KMS-11 (cell line): Measurements from ENCODE around the gene YIPF2.
A peak's percentile ranks its signal among the peaks of the same experiment; 100 is the strongest.
"Not testable (repeated sequence)": the region's sequence is repeated elsewhere in the genome, so short reads cannot be mapped to it uniquely, and the experiment has no call there.

Experiments
- H2AFZ ChIP-seq: fragments of 200-600 bp; sonication (generic); 2 replicates; pipeline ENCODE4 v1.6.1; 2016; ENCODE audit warnings: antibody characterized with exemption, mixed run types, low read depth
- H3K27ac ChIP-seq: fragments of 200-600 bp; sonication (generic); 2 replicates; pipeline ENCODE4 v1.6.1; 2016; ENCODE audit warnings: mild to moderate bottlenecking, mixed run types
- H3K27me3 ChIP-seq: fragments of 200-600 bp; sonication (generic); 2 replicates; pipeline ENCODE4 v1.6.1; 2017; ENCODE audit warnings: mild to moderate bottlenecking, low read depth, mixed run types, moderate library complexity; ENCODE audit not compliant: insufficient read depth
- H3K36me3 ChIP-seq: fragments of 200-600 bp; sonication (generic); 2 replicates; pipeline ENCODE4 v1.6.1; 2017; ENCODE audit warnings: mild to moderate bottlenecking, mixed run types; ENCODE audit not compliant: insufficient read depth
- H3K4me1 ChIP-seq: fragments of 200-600 bp; sonication (generic); 2 replicates; pipeline ENCODE4 v1.6.1; 2016; ENCODE audit warnings: mild to moderate bottlenecking, low read depth, mixed run types; ENCODE audit not compliant: poor library complexity, severe bottlenecking
- H3K4me2 ChIP-seq: fragments of 200-600 bp; sonication (generic); 2 replicates; pipeline ENCODE4 v1.7.0; 2016; ENCODE audit warnings: mild to moderate bottlenecking, mixed run types
- H3K4me3 ChIP-seq: fragments of 200-600 bp; sonication (generic); IDR thresholded peaks from 2 replicates; pipeline ENCODE4 v1.6.1; 2017; ENCODE audit warnings: low read depth, low read length, mixed read lengths; ENCODE audit not compliant: insufficient read depth
- H3K79me2 ChIP-seq: fragments of 200-600 bp; sonication (generic); 2 replicates; pipeline ENCODE4 v1.6.1; 2016; ENCODE audit warnings: low read depth, mixed run types; ENCODE audit not compliant: insufficient read depth
- H3K9ac ChIP-seq: fragments of 200-600 bp; sonication (generic); 2 replicates; pipeline ENCODE4 v1.6.1; 2016; ENCODE audit warnings: mild to moderate bottlenecking, mixed run types
- H4K20me1 ChIP-seq: fragments of 200-600 bp; sonication (generic); 2 replicates; pipeline ENCODE4 v1.6.1; 2016; ENCODE audit warnings: mild to moderate bottlenecking, mixed run types; ENCODE audit not compliant: insufficient read depth
- TF ChIP-seq, protein P1 (sequence below): fragments of 200-600 bp; sonication (generic); conservative IDR thresholded peaks from 2 replicates; pipeline ENCODE4 v1.6.1; 2017; ENCODE audit warnings: low read depth, mild to moderate bottlenecking, antibody characterized with exemption, low read length, moderate library complexity, mixed read lengths

YIPF2 gene

DNA sequence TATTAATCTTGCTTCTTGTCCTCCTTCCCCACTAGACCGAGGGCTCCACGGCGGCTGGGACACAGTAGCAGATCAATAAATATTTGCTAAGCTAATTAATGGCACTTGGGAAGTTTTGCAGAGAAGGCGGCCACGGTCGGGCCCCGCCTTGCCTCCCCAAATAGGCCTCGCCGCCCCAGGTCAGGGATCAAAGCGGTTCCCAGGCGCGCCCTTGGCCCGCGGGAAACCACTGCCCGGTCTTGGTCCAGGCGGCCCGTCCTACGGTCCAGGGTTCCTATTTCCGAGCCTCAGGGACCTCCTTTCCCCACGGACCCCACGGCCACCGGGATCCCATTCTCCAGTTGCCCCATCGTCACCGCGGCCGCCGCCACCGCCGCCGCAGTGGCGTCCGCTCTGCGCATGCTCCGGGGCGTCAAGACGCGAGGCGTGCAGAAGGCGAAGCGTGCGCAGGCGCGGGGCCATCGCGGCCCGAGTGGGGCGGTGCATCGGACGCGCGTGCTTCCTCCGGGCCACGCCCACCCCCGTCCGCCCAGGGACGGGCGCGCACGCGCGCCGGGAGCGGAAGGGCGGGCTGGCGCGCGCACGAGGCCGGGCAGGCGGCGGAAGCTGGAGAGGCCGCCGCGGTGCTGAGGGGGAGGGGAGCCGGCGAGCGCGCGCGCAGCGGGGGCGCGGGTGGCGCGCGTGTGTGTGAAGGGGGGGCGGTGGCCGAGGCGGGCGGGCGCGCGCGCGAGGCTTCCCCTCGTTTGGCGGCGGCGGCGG, 32.1 kb upstream of the YIPF2 start, which contains the start of gene SMARCA4:
SMARCA4 (plus strand) TSS at position 717 of the 759 bp plus-strand sequence. CDS start 23,122 bp downstream, outside the sequence.
- peaks cover 41% of the 10 kb centered on the region for H3K4me1 ChIP-seq
- peak within 1 kb of the TSS; percentile 82 for H3K9ac ChIP-seq
- H4K20me1 ChIP-seq: peaks cover 7% of the 10 kb centered on the region; the same call in 1 of the 2 replicates
- no peaks in the 10 kb centered on the region for H3K36me3 ChIP-seq
- H3K4me3 ChIP-seq: no peak within 1 kb of the TSS
- peaks cover 43% of the 10 kb centered on the region for H3K79me2 ChIP-seq
- TF ChIP-seq, protein P1, sequence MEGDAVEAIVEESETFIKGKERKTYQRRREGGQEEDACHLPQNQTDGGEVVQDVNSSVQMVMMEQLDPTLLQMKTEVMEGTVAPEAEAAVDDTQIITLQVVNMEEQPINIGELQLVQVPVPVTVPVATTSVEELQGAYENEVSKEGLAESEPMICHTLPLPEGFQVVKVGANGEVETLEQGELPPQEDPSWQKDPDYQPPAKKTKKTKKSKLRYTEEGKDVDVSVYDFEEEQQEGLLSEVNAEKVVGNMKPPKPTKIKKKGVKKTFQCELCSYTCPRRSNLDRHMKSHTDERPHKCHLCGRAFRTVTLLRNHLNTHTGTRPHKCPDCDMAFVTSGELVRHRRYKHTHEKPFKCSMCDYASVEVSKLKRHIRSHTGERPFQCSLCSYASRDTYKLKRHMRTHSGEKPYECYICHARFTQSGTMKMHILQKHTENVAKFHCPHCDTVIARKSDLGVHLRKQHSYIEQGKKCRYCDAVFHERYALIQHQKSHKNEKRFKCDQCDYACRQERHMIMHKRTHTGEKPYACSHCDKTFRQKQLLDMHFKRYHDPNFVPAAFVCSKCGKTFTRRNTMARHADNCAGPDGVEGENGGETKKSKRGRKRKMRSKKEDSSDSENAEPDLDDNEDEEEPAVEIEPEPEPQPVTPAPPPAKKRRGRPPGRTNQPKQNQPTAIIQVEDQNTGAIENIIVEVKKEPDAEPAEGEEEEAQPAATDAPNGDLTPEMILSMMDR: no peak
- H3K27ac ChIP-seq: peak within 1 kb of the TSS; percentile 55
- peak within 1 kb of the TSS; percentile 56 for H2AFZ ChIP-seq
- H3K4me2 ChIP-seq: peak within 1 kb of the TSS; percentile 81
- no peaks in the 10 kb centered on the region for H3K27me3 ChIP-seq

DNA sequence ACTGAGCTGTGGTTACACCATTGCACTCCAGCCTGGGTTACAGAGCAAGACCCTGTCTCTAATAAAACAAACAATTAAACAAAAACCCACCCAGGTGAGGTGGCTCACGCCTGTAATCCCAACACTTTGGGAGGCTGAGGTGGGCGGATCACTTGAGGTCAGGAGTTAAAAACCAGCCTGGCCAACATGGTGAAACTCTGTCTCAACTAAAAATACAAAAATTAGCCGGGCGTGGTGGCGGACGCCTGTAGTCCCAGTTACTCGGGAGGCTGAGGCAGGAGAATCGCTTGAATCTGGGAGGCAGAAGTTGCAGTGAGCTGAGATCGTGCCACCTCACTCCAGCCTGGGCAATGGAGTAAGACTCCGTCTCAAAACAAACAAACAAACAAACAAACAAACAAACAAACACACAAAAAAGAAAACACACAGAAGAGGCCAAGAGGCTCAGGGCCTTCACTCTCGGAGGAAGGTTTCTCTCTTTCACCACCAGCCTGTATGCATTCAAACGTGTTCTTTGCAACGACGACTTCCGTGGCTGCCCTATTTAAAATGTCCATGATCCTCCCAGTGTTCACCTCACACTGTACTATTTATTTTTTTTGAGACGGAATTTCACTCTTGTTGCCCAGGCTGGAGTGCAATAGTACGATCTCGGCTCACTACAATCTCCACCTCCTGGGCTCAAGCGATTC, 31.0 kb upstream of the YIPF2 start:
- H4K20me1 ChIP-seq, H3K27me3 ChIP-seq, H3K27ac ChIP-seq, H3K36me3 ChIP-seq, H3K4me3 ChIP-seq: not testable (repeated sequence)
- H3K4me1 ChIP-seq: peaks cover 34% of the 10 kb centered on the region
- H3K9ac ChIP-seq: peak overlapping the region; percentile 82; the same call in 1 of the 2 replicates
- H2AFZ ChIP-seq: peak overlapping the region; percentile 56
- H3K4me2 ChIP-seq: peak overlapping the region; percentile 79
- peaks cover 32% of the 10 kb centered on the region for H3K79me2 ChIP-seq

DNA sequence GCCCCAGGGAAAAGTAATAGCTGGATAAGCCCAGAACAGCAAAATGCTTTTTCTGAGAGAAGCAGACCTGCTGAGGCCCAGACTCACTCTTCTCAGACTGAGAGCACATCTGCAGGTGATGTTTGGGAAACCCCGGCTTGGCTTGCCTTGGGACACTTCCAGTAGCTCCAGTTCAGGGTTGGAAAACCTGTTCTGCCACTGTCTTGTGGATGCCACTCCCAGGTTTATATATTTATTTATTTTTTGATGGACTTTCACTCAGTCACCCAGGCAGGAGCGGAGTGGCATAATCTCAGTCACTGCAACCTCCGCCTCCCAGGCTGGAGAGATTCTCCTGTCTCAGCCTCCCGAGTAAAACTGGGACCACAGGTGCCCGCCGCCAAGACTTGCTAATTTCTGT, 24.4 kb upstream of the YIPF2 start:
- TF ChIP-seq, protein P1: no peak
- H3K27ac ChIP-seq: no peak overlapping the region
- H3K36me3 ChIP-seq: no peaks in the 10 kb centered on the region
- no peaks in the 10 kb centered on the region for H3K27me3 ChIP-seq
- H4K20me1 ChIP-seq: no peaks in the 10 kb centered on the region
- H3K79me2 ChIP-seq: no peaks in the 10 kb centered on the region
- H3K4me2 ChIP-seq: no peak overlapping the region
- peaks cover 7% of the 10 kb centered on the region for H3K4me1 ChIP-seq
- no peak overlapping the region for H3K4me3 ChIP-seq
- no peak overlapping the region for H3K9ac ChIP-seq
- H2AFZ ChIP-seq: no peak overlapping the region

DNA sequence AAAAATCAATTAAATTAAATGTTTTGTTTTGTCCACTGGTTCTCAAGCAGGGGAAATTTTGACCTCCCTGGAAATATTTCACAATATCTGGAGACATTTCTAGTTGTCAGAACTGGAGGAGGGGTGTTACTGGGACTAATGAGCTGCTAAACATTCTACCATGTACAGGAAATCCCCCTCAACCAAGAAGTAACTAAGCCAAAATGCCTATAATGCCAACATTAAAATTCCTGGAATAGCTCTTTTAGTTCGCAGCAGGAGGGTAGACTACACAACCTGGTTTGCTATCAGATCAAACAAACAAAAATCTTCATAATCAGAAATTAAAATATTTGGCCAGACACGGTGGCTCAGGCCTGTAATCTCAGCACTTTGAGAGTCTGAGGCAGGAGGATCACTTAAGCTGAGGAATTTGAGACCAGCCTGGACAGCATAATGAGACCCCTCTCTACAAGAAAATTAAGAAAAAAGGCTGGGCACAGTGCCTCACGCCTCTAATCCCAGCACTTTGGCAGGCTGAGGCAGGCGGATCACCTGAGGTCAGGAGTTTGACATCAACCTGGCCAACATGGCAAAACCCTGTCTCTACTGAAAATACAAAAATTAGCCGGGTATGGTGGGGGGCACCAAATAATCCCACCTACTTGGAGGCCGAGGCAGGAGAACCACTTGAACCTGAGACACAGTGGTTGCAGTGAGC, 18.7 kb upstream of the YIPF2 start:
- Histone ChIP-seq H3K27ac (no peak overlapping the region), H3K4me3 (no peak overlapping the region), H3K4me2 (no peak overlapping the region), H2AFZ (no peak overlapping the region), H3K36me3 (no peaks in the 10 kb centered on the region), H3K27me3 (no peaks in the 10 kb centered on the region), H4K20me1 (no peaks in the 10 kb centered on the region), H3K9ac (no peak overlapping the region), H3K4me1 (peaks cover 8% of the 10 kb centered on the region), H3K79me2 (no peaks in the 10 kb centered on the region)
- TF ChIP-seq, protein P1: no peak
